Activated CD4-positive, alpha-beta T cell treated with anti-CD3 and anti-CD28 coated beads, Interleukin-2, Interleukin-4, amounts not matched to agents 100 ng/mL and 50 ng/mL, durations not matched to agents 16 hours and 8 hours (primary cell): ENCODE results near the gene MGAT4A.

Experiments used
- DNase-seq: peaks from one replicate; pipeline ENCODE4 v3.0.0-alpha.2; 2020; ENCODE audit warnings: low spot score

Gene MGAT4A

DNA sequence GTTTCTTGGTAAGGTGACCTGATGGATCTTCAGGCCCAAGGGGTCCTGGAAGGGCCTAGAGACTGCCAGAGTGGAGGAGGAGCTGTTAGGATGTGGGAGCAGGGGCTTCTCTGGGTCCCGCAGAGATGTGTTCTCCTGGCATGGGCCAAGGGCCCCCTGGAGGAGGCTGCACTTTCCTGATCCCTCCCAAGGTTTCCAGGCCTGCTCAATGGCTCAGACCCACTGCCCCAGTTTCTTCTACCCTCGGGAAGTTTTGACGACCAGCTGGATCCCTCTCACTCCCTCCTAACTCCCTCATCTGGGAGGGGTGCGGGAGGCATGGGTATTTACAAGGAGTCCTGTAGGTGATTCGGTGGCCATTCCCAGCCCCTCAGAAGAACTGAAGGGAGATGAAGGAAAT, 158.7 kb downstream of the MGAT4A start:
- no peak for DNase-seq

DNA sequence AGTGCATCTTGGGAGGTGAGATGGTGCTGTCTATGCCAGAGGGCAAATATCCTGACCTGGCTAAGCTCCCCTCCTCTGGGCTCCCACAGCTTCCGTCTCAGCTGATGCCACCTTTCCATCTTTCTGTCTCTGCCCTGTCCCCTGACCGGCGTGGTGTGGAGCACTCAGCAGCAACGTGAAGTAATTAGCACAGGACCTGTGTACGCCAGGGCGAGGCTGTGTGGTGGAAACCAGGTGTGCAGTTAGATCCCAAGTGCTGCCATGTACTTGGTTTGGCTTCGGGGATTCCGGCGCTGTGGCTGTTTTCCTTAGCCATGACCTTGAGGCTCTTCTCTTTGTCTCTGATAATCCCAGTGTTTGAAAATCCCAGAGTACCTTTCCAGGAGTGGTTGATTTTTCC, 159.1 kb downstream of the MGAT4A start:
- no peak for DNase-seq

DNA sequence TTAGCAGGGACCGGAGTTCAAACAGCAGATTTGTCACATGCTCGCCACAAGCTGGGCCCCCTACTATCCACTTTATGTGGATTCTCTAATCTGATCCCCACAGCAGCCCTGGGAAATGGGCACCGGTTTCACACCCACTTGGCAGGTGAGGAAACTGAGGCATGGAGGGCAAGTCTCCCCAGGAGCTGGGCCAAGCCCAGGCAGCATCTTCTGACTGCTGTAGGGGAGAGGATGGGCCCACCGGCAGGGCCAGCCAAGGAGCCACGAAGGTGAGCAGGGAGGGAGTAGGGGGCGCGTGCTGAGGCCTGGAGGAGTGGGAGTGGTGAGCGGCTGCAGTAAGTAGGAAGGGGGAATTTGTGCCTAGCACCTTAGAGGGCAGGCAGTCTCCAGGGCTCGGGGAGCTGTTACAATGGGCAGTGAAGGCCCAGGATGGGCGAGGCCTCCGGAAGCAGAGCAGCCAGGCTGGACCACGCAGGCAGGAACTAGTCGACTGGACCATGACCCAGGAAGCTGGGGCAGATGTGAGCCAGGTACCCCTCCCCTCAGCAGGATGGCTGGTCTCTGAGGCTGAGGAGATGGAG, 159.7 kb downstream of the MGAT4A start:
- DNase-seq = no peak

DNA sequence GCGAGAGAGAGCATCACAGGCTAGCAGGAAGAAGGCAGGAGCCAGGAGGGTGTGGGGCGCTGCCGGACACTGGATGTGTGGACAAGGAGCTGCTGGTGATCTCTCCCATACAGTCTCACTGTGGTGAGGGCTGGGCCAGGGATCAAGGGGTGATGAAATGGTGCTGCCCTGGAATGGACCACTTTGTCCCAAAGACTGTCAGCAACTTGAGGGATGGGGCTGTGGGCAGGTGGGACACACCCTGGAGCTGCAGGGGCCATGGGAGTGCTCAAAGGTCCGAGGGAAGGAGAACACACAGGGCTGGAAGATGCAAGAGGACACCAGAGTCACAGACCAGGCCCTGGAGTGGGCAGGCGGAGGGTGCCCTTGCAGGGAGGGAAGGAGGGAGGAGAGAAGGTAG, 160.6 kb downstream of the MGAT4A start:
- DNase-seq = no peak

DNA sequence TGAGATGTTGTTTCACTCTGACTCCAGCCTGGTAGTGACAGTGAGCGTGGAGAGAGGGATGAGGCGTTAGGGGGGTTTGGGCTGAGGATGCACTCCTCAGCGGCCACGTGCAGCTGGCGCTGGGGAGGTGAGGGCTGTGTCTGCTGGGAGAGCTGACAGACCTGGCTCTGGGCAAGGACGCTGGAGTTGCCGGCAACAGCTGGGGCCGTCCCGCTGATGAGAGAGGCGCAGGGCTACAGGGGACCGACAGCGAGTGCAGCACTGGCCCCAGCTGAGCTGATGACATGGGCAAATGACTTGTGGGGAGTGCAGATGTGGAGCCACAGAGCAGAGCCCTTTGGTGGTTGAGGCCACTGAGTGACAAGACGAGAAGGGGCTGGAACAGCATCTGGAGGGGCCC, 161.0 kb downstream of the MGAT4A start:
- DNase-seq = no peak

DNA sequence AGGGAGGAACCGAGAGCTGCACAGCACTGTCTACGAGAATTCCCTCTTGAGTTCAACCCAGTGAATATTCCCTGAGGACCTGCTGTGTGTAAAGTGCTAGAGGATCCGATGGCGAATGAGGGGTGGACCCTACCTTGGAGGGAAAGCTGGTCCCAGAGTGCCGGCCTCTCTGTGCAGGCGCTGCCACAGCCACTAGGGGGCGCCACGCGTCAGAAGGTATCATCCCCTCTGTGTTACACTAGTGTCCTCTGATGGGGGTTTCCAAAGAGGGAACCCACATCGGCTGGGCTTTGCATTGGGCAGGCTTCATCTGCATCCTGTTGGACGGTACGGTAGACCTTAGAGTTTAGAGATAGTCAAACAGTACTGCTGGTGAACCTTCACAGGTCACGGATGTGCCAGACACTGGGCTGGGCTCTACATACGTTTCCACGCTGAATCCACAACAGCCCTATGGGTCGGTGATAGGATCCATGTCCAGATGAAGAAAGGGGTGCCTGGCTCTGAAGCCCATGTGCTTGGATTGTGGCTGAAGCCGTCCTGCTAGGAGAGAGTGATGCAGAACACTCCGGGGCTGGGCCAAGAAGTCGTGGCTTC, 161.6 kb downstream of the MGAT4A start:
- peak; percentile 61 for DNase-seq
